ENCODE results near the gene PHRF1.

Gene PHRF1

DNA sequence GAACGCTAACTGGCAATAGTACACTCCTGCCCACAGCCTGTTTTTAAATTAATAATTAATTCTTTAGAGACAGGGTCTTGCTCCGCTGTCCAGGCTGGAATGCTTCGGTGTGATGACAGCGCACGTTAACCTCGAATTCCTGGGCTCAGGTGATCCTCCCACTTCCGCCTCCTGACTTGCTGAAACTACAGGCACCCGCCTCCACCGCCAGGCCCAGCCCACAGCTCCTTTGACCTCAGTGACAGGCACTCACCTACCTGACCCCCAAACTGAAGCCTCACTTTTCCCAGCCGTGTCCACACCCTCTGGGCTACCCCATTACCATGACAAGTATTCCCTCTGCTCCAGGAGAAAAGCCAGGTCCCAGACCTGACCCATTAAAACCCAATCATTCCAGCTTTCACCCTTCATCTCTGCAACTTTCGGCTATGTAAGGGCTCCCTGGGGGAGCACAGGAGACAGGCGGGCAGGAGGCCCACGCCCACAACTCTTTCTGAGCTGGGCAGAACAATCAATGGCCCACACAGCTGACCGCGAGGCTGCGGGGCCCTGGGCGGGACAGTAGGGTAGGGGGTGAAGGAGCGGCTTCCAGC, 16.5 kb upstream of the PHRF1 start:
- TF ChIP-seq, protein P1, sequence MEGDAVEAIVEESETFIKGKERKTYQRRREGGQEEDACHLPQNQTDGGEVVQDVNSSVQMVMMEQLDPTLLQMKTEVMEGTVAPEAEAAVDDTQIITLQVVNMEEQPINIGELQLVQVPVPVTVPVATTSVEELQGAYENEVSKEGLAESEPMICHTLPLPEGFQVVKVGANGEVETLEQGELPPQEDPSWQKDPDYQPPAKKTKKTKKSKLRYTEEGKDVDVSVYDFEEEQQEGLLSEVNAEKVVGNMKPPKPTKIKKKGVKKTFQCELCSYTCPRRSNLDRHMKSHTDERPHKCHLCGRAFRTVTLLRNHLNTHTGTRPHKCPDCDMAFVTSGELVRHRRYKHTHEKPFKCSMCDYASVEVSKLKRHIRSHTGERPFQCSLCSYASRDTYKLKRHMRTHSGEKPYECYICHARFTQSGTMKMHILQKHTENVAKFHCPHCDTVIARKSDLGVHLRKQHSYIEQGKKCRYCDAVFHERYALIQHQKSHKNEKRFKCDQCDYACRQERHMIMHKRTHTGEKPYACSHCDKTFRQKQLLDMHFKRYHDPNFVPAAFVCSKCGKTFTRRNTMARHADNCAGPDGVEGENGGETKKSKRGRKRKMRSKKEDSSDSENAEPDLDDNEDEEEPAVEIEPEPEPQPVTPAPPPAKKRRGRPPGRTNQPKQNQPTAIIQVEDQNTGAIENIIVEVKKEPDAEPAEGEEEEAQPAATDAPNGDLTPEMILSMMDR (IDR thresholded peaks at IDR 0.05; ENCODE audit: insufficient read depth, low read depth, low read length, missing control alignments), result no peak
- H3K4me3 ChIP-seq (ENCODE audit: low read length), result peak overlapping the region; percentile 54
- no peak for DNase-seq (ENCODE audit: low read depth)

DNA sequence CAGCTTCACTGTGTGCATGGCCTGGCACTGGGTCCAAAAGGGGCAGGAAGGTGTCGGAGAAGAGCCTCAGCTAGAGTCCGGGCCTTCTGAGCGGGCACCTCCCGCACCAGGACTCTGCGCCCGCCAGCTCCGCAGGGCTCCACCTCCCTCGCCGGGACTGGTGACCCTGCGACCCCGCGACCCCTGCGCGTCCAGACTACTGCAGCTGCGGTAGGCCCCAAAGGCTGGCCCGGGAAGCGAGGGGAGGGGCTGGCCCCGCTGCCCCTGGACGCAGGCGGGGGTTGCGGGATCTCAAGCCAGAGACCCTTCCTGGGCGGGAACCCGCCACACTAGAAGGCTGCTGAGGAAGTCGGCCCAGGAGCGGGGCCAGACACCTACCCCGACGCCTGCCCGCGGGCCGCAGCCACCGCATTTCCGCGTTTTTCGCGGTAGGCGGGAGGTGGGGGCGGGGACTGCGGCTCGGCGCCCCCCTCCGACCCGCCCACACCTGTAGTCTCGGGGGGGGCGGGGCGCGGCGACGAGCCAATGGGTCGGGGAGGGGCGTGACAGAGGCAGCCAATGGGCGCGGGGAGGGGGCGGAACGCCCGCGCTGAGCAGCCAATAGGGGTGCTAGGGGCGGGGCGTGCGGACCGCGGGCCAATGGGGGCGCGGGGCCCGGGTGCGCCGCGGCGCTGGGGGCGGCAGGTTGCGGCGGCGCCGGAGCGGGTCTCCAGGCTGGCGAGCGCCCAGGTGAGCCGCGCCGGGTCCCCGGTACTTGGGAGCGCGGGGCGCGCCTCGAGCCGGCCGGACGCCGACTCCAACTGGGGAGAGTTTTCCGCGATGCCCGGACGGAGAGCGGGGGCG, 15.7 kb upstream of the PHRF1 start, which contains the start of the genes LMNTD2 and RASSF7:
TSS of gene LMNTD2 (minus strand) at position 434 of the 843 bp plus-strand sequence. CDS start at position 412, 22 bp downstream.
TSS of gene RASSF7 (plus strand) at position 666 of the 843 bp plus-strand sequence. CDS start 799 bp downstream, outside the sequence.
- peak within 1 kb of the TSS; percentile 54 for H3K4me3 ChIP-seq (ENCODE audit: low read length)
- peak; percentile 96 for DNase-seq (ENCODE audit: low read depth)
- TF ChIP-seq, protein P1 (IDR thresholded peaks at IDR 0.05; ENCODE audit: insufficient read depth, low read depth, low read length, missing control alignments), result no peak

DNA sequence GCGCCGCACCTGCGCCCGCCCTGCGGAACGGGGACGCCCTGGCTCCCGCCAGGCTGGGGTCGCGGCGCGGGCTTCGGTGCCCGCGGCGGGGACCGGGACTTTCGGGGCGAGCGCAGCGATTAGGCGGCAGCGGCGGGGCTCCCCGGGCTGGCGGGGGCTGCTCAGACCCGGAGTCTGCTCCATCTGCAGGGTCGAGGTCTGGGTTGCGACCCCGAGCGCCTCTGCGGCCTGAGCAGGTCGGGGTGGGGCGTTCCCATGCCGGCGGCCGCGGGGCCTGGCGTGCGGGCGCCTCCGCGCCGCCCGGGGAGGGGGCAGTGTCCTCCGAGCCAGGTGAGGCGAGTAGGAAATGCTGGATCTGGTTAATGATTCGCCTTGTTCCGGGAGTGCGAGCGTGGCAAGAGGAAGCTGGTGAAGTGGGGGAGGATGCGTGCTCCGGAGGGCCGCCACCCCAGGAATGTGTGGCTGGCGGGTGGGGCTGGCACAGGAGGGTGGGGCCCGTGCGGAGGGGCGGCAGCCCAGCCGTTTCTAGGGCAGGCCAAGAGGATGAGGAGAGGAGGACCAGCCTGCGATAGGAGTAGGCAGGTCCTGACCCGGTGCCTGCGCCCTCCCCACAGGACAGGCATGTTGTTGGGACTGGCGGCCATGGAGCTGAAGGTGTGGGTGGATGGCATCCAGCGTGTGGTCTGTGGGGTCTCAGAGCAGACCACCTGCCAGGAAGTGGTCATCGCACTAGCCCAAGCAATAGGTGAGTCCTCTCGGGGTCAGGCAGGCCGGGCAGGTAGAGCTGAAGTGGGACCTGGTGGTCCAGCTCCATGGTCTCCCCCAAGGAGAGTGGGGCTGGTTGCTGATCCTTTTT, 14.9 kb upstream of the PHRF1 start:
- TF ChIP-seq, protein P1 (IDR thresholded peaks at IDR 0.05; ENCODE audit: insufficient read depth, low read depth, low read length, missing control alignments), result no peak
- DNase-seq (ENCODE audit: low read depth), result peak; percentile 66
- H3K4me3 ChIP-seq (ENCODE audit: low read length), result peak overlapping the region; percentile 54

DNA sequence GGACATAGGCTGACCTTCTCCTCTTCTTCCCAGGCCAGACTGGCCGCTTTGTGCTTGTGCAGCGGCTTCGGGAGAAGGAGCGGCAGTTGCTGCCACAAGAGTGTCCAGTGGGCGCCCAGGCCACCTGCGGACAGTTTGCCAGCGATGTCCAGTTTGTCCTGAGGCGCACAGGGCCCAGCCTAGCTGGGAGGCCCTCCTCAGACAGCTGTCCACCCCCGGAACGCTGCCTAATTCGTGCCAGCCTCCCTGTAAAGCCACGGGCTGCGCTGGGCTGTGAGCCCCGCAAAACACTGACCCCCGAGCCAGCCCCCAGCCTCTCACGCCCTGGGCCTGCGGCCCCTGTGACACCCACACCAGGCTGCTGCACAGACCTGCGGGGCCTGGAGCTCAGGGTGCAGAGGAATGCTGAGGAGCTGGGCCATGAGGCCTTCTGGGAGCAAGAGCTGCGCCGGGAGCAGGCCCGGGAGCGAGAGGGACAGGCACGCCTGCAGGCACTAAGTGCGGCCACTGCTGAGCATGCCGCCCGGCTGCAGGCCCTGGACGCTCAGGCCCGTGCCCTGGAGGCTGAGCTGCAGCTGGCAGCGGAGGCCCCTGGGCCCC, 14.1 kb upstream of the PHRF1 start:
- H3K4me3 ChIP-seq (ENCODE audit: low read length), result peak overlapping the region; percentile 54
- no peak for DNase-seq (ENCODE audit: low read depth)
- TF ChIP-seq, protein P1 (IDR thresholded peaks at IDR 0.05; ENCODE audit: insufficient read depth, low read depth, low read length, missing control alignments), result no peak

DNA sequence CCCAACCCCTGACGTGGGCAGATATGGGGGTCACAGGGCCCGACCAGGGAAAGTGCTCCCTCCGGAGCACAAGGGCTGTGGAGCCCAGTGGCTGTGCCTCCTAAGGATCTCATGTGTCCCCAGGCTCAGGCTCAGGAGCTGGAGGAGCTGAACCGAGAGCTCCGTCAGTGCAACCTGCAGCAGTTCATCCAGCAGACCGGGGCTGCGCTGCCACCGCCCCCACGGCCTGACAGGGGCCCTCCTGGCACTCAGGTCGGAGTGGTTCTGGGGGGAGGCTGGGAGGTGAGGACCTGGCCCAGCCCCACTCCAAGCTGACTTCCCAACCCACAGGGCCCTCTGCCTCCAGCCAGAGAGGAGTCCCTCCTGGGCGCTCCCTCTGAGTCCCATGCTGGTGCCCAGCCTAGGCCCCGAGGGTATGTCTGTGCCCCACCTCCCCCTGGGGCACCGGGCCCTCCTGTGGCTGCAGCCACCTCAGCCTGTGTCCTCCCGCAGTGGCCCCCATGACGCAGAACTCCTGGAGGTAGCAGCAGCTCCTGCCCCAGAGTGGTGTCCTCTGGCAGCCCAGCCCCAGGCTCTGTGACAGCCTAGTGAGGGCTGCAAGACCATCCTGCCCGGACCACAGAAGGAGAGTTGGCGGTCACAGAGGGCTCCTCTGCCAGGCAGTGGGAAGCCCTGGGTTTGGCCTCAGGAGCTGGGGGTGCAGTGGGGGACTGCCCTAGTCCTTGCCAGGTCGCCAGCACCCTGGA, 13.0 kb upstream of the PHRF1 start:
- TF ChIP-seq, protein P1 (IDR thresholded peaks at IDR 0.05; ENCODE audit: insufficient read depth, low read depth, low read length, missing control alignments), result no peak
- no peak overlapping the region for H3K4me3 ChIP-seq (ENCODE audit: low read length)
- no peak for DNase-seq (ENCODE audit: low read depth)

Measured in epithelial cell of esophagus (primary cell).